ENCODE data around the gene ZFPM1. TPM values are rescaled to one million over a fixed set of nuclear protein-coding genes. Genes with fewer than 3 reads are reported as not detected.
A peak's percentile ranks its signal among the peaks of the same experiment; 100 is the strongest.

The ZFPM1 gene
- total RNA-seq, 3 donors from 2014 or later (not counting 1 experiment from before 2014, with no cell fraction given), result 56.3 to 71.0 (median 64.6) TPM

DNA sequence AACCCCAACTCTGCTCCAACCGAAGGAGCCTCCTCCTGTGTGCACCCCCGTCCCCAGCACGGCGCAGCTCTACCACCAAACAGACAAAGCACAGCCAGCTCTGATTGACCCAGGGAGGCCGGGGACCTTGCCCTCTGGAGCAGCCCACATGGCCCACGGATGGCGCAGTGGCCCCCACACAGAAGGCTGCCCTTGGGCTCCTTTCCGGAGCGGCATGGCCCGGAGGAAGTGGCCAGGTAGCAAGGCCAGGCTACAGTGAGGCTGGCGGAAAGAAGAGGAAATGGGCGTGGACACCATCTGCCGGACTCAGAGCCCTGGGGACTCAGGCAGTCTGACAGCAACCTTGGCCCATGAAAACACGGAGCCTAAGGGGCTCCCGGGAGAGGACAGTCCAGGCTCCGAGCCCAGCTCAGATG, 97.2 kb downstream of the ZFPM1 start:
- Histone ChIP-seq H3K36me3 (ENCODE audit: control insufficient read depth, insufficient read depth, low read length) (no peaks in the 10 kb centered on the region), H3K27me3 (ENCODE audit: control insufficient read depth, insufficient read depth, low read length) (no peaks in the 10 kb centered on the region), H3K27ac (ENCODE audit: low read length) (peak overlapping the region; percentile 60), H3K4me1 (ENCODE audit: control insufficient read depth, insufficient read depth, low read length) (peaks cover 90% of the 10 kb centered on the region), H3K9me3 (ENCODE audit: control insufficient read depth, insufficient read depth, low read length) (peaks cover 4% of the 10 kb centered on the region), H3K4me3 (ENCODE audit: low read length) (no peak overlapping the region)
- WGBS (ENCODE audit: insufficient coverage), result 18% methylated on average over 16 of the region's 16 CpGs
- Mint-ChIP-seq H3K27ac (peak overlapping the region; percentile 74 to 94), H3K4me1 (peaks cover 42 to 72% of the 10 kb centered on the region in 2 donors), H3K27me3 (ENCODE audit: low read depth in 2 of 2) (no peaks in the 10 kb centered on the region), H3K9me3 (no peaks in the 10 kb centered on the region), H3K4me3 (peak overlapping the region; percentile 79), H3K36me3 (no peaks in the 10 kb centered on the region)
- TF ChIP-seq, protein P1, sequence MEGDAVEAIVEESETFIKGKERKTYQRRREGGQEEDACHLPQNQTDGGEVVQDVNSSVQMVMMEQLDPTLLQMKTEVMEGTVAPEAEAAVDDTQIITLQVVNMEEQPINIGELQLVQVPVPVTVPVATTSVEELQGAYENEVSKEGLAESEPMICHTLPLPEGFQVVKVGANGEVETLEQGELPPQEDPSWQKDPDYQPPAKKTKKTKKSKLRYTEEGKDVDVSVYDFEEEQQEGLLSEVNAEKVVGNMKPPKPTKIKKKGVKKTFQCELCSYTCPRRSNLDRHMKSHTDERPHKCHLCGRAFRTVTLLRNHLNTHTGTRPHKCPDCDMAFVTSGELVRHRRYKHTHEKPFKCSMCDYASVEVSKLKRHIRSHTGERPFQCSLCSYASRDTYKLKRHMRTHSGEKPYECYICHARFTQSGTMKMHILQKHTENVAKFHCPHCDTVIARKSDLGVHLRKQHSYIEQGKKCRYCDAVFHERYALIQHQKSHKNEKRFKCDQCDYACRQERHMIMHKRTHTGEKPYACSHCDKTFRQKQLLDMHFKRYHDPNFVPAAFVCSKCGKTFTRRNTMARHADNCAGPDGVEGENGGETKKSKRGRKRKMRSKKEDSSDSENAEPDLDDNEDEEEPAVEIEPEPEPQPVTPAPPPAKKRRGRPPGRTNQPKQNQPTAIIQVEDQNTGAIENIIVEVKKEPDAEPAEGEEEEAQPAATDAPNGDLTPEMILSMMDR (IDR thresholded peaks at IDR 0.05), result no peak
- DNase-seq, result peak in 1 of 2 donors; percentile 66
- ATAC-seq, result peak; percentile 39 to 51 (median 45)
- intact Hi-C loops (cut with micrococcal nuclease), result no loop called here

DNA sequence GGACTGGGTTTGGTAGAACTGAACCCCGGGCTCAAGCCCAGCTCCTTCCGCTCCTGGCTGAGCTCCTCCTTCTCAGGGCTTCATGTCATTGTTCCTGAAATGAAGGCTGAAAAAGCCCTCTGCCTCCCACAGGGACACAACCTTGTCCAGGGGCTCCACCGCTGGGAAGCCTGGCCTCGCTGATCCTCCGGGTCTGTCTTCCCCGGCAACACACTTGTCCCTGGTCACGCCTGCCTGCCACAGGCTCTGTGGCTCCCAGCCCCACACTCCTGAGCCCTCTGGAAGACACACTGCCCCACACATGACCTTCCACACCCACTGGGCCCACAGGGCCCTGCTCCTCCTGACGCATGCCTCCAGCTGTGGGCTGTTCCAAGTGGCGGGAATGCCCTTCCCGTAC, 99.1 kb downstream of the ZFPM1 start:
- Histone ChIP-seq H3K4me1 (ENCODE audit: control insufficient read depth, insufficient read depth, low read length) (peaks cover 75% of the 10 kb centered on the region), H3K27ac (ENCODE audit: low read length) (no peak overlapping the region), H3K9me3 (ENCODE audit: control insufficient read depth, insufficient read depth, low read length) (no peaks in the 10 kb centered on the region), H3K36me3 (ENCODE audit: control insufficient read depth, insufficient read depth, low read length) (no peaks in the 10 kb centered on the region), H3K4me3 (ENCODE audit: low read length) (no peak overlapping the region), H3K27me3 (ENCODE audit: control insufficient read depth, insufficient read depth, low read length) (no peaks in the 10 kb centered on the region)
- H3K27me3 Mint-ChIP-seq (ENCODE audit: low read depth in 2 of 2), result no peaks in the 10 kb centered on the region
- H3K4me3 Mint-ChIP-seq, result peak overlapping the region; percentile 31
- no peaks in the 10 kb centered on the region for H3K36me3 Mint-ChIP-seq
- ATAC-seq (no peak), DNase-seq (no peak)
- H3K27ac Mint-ChIP-seq, result peak overlapping the region in 1 of 2 donors; percentile 94
- peaks cover 34 to 69% of the 10 kb centered on the region in 2 donors for H3K4me1 Mint-ChIP-seq
- TF ChIP-seq, protein P1 (IDR thresholded peaks at IDR 0.05), result no peak
- intact Hi-C loops (cut with micrococcal nuclease), result no loop called here
- WGBS (ENCODE audit: insufficient coverage), result 94% methylated on average over 10 of the region's 10 CpGs
- no peaks in the 10 kb centered on the region for H3K9me3 Mint-ChIP-seq

DNA sequence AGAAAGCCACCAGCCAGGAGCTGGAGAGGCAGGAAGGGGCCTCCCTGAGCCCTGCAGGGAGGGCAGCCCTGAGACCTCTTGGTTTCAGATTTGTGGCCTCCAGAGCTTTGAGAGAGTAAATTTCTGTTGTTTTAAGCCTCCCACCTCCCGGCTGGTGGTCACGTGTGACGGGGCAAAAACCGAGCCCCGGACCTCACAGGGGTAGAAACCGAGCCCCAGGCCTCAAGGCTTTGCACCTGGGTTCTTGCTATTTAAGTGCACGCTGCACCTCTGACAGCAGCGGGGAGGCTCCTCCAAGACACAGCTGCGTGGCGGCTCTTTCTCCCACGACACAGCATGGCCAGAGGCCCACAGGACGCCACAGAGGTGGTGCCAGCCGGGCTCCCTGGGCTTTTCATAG, 99.7 kb downstream of the ZFPM1 start:
- TF ChIP-seq, protein P1 (IDR thresholded peaks at IDR 0.05), result no peak
- peak overlapping the region in 1 of 2 donors; percentile 94 for H3K27ac Mint-ChIP-seq
- H3K9me3 Mint-ChIP-seq, result no peaks in the 10 kb centered on the region
- intact Hi-C loops (cut with micrococcal nuclease), result no loop called here
- Histone ChIP-seq H3K36me3 (ENCODE audit: control insufficient read depth, insufficient read depth, low read length) (no peaks in the 10 kb centered on the region), H3K4me3 (ENCODE audit: low read length) (no peak overlapping the region), H3K4me1 (ENCODE audit: control insufficient read depth, insufficient read depth, low read length) (peaks cover 73% of the 10 kb centered on the region), H3K27me3 (ENCODE audit: control insufficient read depth, insufficient read depth, low read length) (no peaks in the 10 kb centered on the region), H3K9me3 (ENCODE audit: control insufficient read depth, insufficient read depth, low read length) (no peaks in the 10 kb centered on the region), H3K27ac (ENCODE audit: low read length) (peak overlapping the region; percentile 14)
- no peaks in the 10 kb centered on the region for H3K27me3 Mint-ChIP-seq (ENCODE audit: low read depth in 2 of 2)
- no peaks in the 10 kb centered on the region for H3K36me3 Mint-ChIP-seq
- no peak for DNase-seq
- H3K4me3 Mint-ChIP-seq, result peak overlapping the region; percentile 31
- peak in 2 of 3 donors; percentile 20 to 34 for ATAC-seq
- H3K4me1 Mint-ChIP-seq, result peaks cover 34 to 70% of the 10 kb centered on the region in 2 donors
- 23% methylated on average over 13 of the region's 13 CpGs for WGBS (ENCODE audit: insufficient coverage)

DNA sequence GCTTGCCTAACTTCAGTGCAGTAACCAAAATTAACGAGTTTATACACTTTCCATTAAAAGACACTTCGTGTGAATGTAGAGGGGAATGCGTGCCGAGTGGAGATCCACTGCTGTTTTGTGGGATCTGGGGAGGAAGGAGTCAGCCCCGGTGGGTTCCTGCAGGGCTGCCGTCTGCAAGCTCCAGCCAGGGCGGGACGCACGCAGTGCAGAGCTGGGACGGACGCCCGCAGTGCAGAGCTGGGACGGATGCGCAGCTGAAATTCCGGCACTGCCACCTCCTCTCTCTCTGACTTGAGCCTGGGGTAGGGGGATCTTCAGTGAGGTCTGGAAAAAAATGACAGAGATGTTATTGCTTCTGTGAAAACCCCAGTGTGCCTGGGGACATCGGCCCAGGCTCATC, 100.7 kb downstream of the ZFPM1 start:
- no peaks in the 10 kb centered on the region for H3K9me3 Mint-ChIP-seq
- Histone ChIP-seq H3K9me3 (ENCODE audit: control insufficient read depth, insufficient read depth, low read length) (no peaks in the 10 kb centered on the region), H3K27me3 (ENCODE audit: control insufficient read depth, insufficient read depth, low read length) (no peaks in the 10 kb centered on the region), H3K4me1 (ENCODE audit: control insufficient read depth, insufficient read depth, low read length) (peaks cover 66% of the 10 kb centered on the region), H3K27ac (ENCODE audit: low read length) (no peak overlapping the region), H3K4me3 (ENCODE audit: low read length) (no peak overlapping the region), H3K36me3 (ENCODE audit: control insufficient read depth, insufficient read depth, low read length) (no peaks in the 10 kb centered on the region)
- peak overlapping the region in 1 of 2 donors; percentile 94 for H3K27ac Mint-ChIP-seq
- H3K4me3 Mint-ChIP-seq, result no peak overlapping the region
- H3K36me3 Mint-ChIP-seq, result no peaks in the 10 kb centered on the region
- ATAC-seq, result no peak
- peaks cover 27 to 62% of the 10 kb centered on the region in 2 donors for H3K4me1 Mint-ChIP-seq
- H3K27me3 Mint-ChIP-seq (ENCODE audit: low read depth in 2 of 2), result no peaks in the 10 kb centered on the region
- WGBS (ENCODE audit: insufficient coverage), result 93% methylated on average over 16 of the region's 16 CpGs
- no peak for DNase-seq
- intact Hi-C loops (cut with micrococcal nuclease), result no loop called here
- TF ChIP-seq, protein P1 (IDR thresholded peaks at IDR 0.05), result no peak

Data from natural killer cell (primary cell).